HL-60 (cell line): ENCODE data around the gene KISS1.

Experiments
- GABPA ChIP-seq: IDR thresholded peaks from 2 replicates; pipeline ENCODE4 v1.6.1; 2012; ENCODE audit warnings: low read depth
- TF ChIP-seq, protein P1 (sequence below): IDR thresholded peaks from 2 replicates; pipeline ENCODE4 v1.6.1; 2012; ENCODE audit warnings: low read depth; ENCODE audit not compliant: insufficient replicate concordance
- TF ChIP-seq, protein P2 (sequence below): IDR thresholded peaks from one replicate; pipeline ENCODE4 v1.5.1; 2011; ENCODE audit warnings: low read length, control low read depth, inconsistent platforms; ENCODE audit not compliant: insufficient read depth

DNA sequence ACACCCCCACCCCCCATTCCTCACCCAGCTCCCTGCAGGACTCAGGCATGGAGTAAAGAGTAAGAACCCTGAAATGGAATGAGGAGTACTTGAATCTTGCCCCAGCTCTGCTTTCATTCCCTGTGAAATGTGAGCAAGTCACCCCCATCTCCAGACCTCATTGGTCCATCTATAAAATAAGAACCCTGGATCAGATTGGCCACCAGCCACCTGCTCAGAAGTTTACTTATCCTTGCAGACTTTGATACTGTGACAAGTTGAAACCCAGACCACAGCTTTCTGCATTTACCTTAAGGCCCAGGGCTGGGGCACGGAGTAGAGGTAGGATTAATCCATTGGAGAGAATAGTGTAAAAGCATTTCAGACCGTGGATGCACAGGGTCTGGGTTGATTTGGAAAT lies 2.2 kb downstream of the KISS1 start:
- TF ChIP-seq, protein P1, sequence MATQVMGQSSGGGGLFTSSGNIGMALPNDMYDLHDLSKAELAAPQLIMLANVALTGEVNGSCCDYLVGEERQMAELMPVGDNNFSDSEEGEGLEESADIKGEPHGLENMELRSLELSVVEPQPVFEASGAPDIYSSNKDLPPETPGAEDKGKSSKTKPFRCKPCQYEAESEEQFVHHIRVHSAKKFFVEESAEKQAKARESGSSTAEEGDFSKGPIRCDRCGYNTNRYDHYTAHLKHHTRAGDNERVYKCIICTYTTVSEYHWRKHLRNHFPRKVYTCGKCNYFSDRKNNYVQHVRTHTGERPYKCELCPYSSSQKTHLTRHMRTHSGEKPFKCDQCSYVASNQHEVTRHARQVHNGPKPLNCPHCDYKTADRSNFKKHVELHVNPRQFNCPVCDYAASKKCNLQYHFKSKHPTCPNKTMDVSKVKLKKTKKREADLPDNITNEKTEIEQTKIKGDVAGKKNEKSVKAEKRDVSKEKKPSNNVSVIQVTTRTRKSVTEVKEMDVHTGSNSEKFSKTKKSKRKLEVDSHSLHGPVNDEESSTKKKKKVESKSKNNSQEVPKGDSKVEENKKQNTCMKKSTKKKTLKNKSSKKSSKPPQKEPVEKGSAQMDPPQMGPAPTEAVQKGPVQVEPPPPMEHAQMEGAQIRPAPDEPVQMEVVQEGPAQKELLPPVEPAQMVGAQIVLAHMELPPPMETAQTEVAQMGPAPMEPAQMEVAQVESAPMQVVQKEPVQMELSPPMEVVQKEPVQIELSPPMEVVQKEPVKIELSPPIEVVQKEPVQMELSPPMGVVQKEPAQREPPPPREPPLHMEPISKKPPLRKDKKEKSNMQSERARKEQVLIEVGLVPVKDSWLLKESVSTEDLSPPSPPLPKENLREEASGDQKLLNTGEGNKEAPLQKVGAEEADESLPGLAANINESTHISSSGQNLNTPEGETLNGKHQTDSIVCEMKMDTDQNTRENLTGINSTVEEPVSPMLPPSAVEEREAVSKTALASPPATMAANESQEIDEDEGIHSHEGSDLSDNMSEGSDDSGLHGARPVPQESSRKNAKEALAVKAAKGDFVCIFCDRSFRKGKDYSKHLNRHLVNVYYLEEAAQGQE: no peak
- no peak for TF ChIP-seq GABPA
- TF ChIP-seq, protein P2, sequence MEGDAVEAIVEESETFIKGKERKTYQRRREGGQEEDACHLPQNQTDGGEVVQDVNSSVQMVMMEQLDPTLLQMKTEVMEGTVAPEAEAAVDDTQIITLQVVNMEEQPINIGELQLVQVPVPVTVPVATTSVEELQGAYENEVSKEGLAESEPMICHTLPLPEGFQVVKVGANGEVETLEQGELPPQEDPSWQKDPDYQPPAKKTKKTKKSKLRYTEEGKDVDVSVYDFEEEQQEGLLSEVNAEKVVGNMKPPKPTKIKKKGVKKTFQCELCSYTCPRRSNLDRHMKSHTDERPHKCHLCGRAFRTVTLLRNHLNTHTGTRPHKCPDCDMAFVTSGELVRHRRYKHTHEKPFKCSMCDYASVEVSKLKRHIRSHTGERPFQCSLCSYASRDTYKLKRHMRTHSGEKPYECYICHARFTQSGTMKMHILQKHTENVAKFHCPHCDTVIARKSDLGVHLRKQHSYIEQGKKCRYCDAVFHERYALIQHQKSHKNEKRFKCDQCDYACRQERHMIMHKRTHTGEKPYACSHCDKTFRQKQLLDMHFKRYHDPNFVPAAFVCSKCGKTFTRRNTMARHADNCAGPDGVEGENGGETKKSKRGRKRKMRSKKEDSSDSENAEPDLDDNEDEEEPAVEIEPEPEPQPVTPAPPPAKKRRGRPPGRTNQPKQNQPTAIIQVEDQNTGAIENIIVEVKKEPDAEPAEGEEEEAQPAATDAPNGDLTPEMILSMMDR: no peak
